Mesendoderm (in vitro differentiated cells): ENCODE data around the gene GDPD4.
A peak's percentile ranks its signal among the peaks of the same experiment; 100 is the strongest.

Experiments
- DNase-seq: peaks from one replicate; pipeline ENCODE4 v3.0.0; 2013
- H2AK5ac ChIP-seq: 2 replicates; pipeline ENCODE4 v1.6.1; 2013; ENCODE audit warnings: low read length, inconsistent platforms
- H2BK120ac ChIP-seq: 2 replicates; pipeline ENCODE4 v1.6.1; 2013; ENCODE audit warnings: low read depth, mild to moderate bottlenecking, low read length, moderate library complexity, mixed read lengths
- H2BK15ac ChIP-seq: replicated peaks from 2 replicates; pipeline ENCODE4 v1.6.1; 2013; ENCODE audit warnings: low read depth, mild to moderate bottlenecking, moderate library complexity
- H2BK5ac ChIP-seq: 2 replicates; pipeline ENCODE4 v1.6.1; 2013; ENCODE audit warnings: low read length, inconsistent platforms
- H3K18ac ChIP-seq: 2 replicates; pipeline ENCODE4 v1.6.1; 2013; ENCODE audit warnings: mild to moderate bottlenecking, low read length, mixed read lengths
- H3K23ac ChIP-seq: one replicate; pipeline ENCODE4 v1.6.1; 2013; ENCODE audit warnings: low read length
- H3K27ac ChIP-seq: 2 replicates; pipeline ENCODE4 v1.5.1; 2013; ENCODE audit warnings: low read depth, mild to moderate bottlenecking, inconsistent platforms, low read length, moderate library complexity
- H3K27me3 ChIP-seq: 2 replicates; pipeline ENCODE4 v1.6.1; 2013; ENCODE audit warnings: low read length, control low read depth, mild to moderate bottlenecking, inconsistent platforms; ENCODE audit not compliant: insufficient read depth, poor library complexity
- H3K36me3 ChIP-seq: 2 replicates; pipeline ENCODE4 v1.6.1; 2013; ENCODE audit warnings: low read length, inconsistent platforms; ENCODE audit not compliant: control insufficient read depth, insufficient read depth
- H3K4ac ChIP-seq: one replicate; pipeline ENCODE4 v1.6.1; 2013; ENCODE audit warnings: low read depth, mild to moderate bottlenecking, low read length, moderate library complexity
- H3K4me1 ChIP-seq: 2 replicates; pipeline ENCODE4 v1.6.1; 2013; ENCODE audit warnings: low read depth, low read length, inconsistent platforms; ENCODE audit not compliant: control insufficient read depth
- H3K4me2 ChIP-seq: 2 replicates; pipeline ENCODE4 v1.6.1; 2013; ENCODE audit warnings: low read length
- H3K4me3 ChIP-seq: 2 replicates; pipeline ENCODE4 v1.5.1; 2013; ENCODE audit warnings: mild to moderate bottlenecking, low read length
- H3K56ac ChIP-seq: one replicate; pipeline ENCODE4 v1.6.1; 2013; ENCODE audit warnings: low read length
- H3K79me1 ChIP-seq: 2 replicates; pipeline ENCODE4 v1.6.1; 2013; ENCODE audit warnings: low read length, inconsistent platforms
- H3K79me2 ChIP-seq: 2 replicates; pipeline ENCODE4 v1.6.1; 2013; ENCODE audit warnings: mild to moderate bottlenecking, low read length; ENCODE audit not compliant: control insufficient read depth, insufficient read depth
- H3K9ac ChIP-seq: 2 replicates; pipeline ENCODE4 v1.6.1; 2013; ENCODE audit warnings: low read length, inconsistent platforms
- H4K5ac ChIP-seq: one replicate; pipeline ENCODE4 v1.6.1; 2013; ENCODE audit warnings: low read length
- H4K8ac ChIP-seq: one replicate; pipeline ENCODE4 v1.6.1; 2013; ENCODE audit warnings: low read depth, mild to moderate bottlenecking, control low read depth, low read length, moderate library complexity
- WGBS: extraction: QIAGEN DNeasy Blood & Tissue Kit; methylation state at CpG from one replicate; pipeline ENCODE4 v1.1.7; 2013; ENCODE audit warnings: low lambda C conversion rate, missing lambda C conversion rate; ENCODE audit not compliant: insufficient coverage; ENCODE audit errors: extremely low coverage; 5-methylcytosine and 5-hydroxymethylcytosine counted together

Gene GDPD4

GRCh38 chr11:77198440-77198849 lies 103.0 kb downstream of the GDPD4 start:
- WGBS: no CpG with 5 or more reads among the region's 11 CpGs
- Histone ChIP-seq H3K79me1 (no peaks in the 10 kb centered on the region), H2AK5ac (no peak overlapping the region), H3K9ac (no peak overlapping the region), H4K8ac (no peak overlapping the region), H3K27me3 (no peaks in the 10 kb centered on the region), H3K4me2 (no peak overlapping the region), H3K23ac (no peak overlapping the region), H3K27ac (no peak overlapping the region), H2BK120ac (no peak overlapping the region), H3K4me3 (no peak overlapping the region), H3K4ac (no peak overlapping the region), H3K4me1 (no peaks in the 10 kb centered on the region), H3K18ac (no peak overlapping the region), H3K79me2 (no peaks in the 10 kb centered on the region), H4K5ac (no peak overlapping the region), H2BK5ac (no peak overlapping the region), H3K36me3 (no peaks in the 10 kb centered on the region), H2BK15ac (no peak overlapping the region), H3K56ac (peak overlapping the region; percentile 74)
- DNase-seq: peak; percentile 84

- Histone ChIP-seq H3K27ac (no peak overlapping the region), H3K36me3 (no peaks in the 10 kb centered on the region), H3K23ac (no peak overlapping the region), H2BK120ac (no peak overlapping the region), H2BK15ac (no peak overlapping the region), H3K79me1 (no peaks in the 10 kb centered on the region), H4K5ac (no peak overlapping the region), H3K4me3 (no peak overlapping the region), H3K4ac (no peak overlapping the region), H3K4me2 (no peak overlapping the region), H3K4me1 (no peaks in the 10 kb centered on the region), H2BK5ac (no peak overlapping the region), H3K79me2 (no peaks in the 10 kb centered on the region), H4K8ac (no peak overlapping the region), H3K9ac (no peak overlapping the region), H2AK5ac (no peak overlapping the region), H3K18ac (no peak overlapping the region), H3K27me3 (no peaks in the 10 kb centered on the region), H3K56ac (no peak overlapping the region)
- DNase-seq: no peak
- WGBS: no CpG with 5 or more reads among the region's 14 CpGs
Measured at GRCh38 chr11:77197626-77198320, 103.7 kb downstream of the GDPD4 start.

GRCh38 chr11:77196961-77197360 lies 104.5 kb downstream of the GDPD4 start:
- no peaks in the 10 kb centered on the region for H3K4me1 ChIP-seq
- no peak overlapping the region for H2BK5ac ChIP-seq
- no peaks in the 10 kb centered on the region for H3K27me3 ChIP-seq
- DNase-seq: no peak
- H3K56ac ChIP-seq: no peak overlapping the region
- H3K79me1 ChIP-seq: no peaks in the 10 kb centered on the region
- H3K36me3 ChIP-seq: no peaks in the 10 kb centered on the region
- H2BK120ac ChIP-seq: no peak overlapping the region
- H4K5ac ChIP-seq: no peak overlapping the region
- H2BK15ac ChIP-seq: no peak overlapping the region
- no peak overlapping the region for H3K4me2 ChIP-seq
- WGBS: no CpG with 5 or more reads among the region's 8 CpGs
- no peak overlapping the region for H2AK5ac ChIP-seq
- H3K4ac ChIP-seq: no peak overlapping the region
- no peak overlapping the region for H3K18ac ChIP-seq
- H4K8ac ChIP-seq: no peak overlapping the region
- no peak overlapping the region for H3K23ac ChIP-seq
- no peak overlapping the region for H3K27ac ChIP-seq
- H3K9ac ChIP-seq: no peak overlapping the region
- no peaks in the 10 kb centered on the region for H3K79me2 ChIP-seq
- no peak overlapping the region for H3K4me3 ChIP-seq

- Histone ChIP-seq H4K5ac (no peak overlapping the region), H2AK5ac (no peak overlapping the region), H3K79me1 (no peaks in the 10 kb centered on the region), H3K23ac (no peak overlapping the region), H3K4ac (no peak overlapping the region), H3K36me3 (no peaks in the 10 kb centered on the region), H2BK120ac (no peak overlapping the region), H3K79me2 (no peaks in the 10 kb centered on the region), H3K4me3 (no peak overlapping the region), H2BK5ac (no peak overlapping the region), H3K18ac (no peak overlapping the region), H3K27me3 (no peaks in the 10 kb centered on the region), H3K4me1 (no peaks in the 10 kb centered on the region), H4K8ac (no peak overlapping the region), H2BK15ac (no peak overlapping the region), H3K4me2 (no peak overlapping the region), H3K27ac (no peak overlapping the region), H3K9ac (no peak overlapping the region), H3K56ac (no peak overlapping the region)
- WGBS: no CpG with 5 or more reads among the region's 16 CpGs
- DNase-seq: no peak
Measured at GRCh38 chr11:77195071-77195755, 106.3 kb downstream of the GDPD4 start.

- H2BK120ac ChIP-seq: no peak overlapping the region
- no peak overlapping the region for H3K23ac ChIP-seq
- no peak overlapping the region for H3K56ac ChIP-seq
- no peak overlapping the region for H2AK5ac ChIP-seq
- no peak overlapping the region for H2BK15ac ChIP-seq
- no peak overlapping the region for H4K5ac ChIP-seq
- H3K4me2 ChIP-seq: no peak overlapping the region
- H3K4me3 ChIP-seq: no peak overlapping the region
- H3K4ac ChIP-seq: no peak overlapping the region
- H3K79me1 ChIP-seq: no peaks in the 10 kb centered on the region
- H3K79me2 ChIP-seq: no peaks in the 10 kb centered on the region
- H3K9ac ChIP-seq: no peak overlapping the region
- no peak overlapping the region for H3K18ac ChIP-seq
- DNase-seq: no peak
- no peaks in the 10 kb centered on the region for H3K4me1 ChIP-seq
- WGBS: no CpG with 5 or more reads among the region's 15 CpGs
- H3K36me3 ChIP-seq: no peaks in the 10 kb centered on the region
- no peaks in the 10 kb centered on the region for H3K27me3 ChIP-seq
- no peak overlapping the region for H4K8ac ChIP-seq
- H3K27ac ChIP-seq: no peak overlapping the region
- no peak overlapping the region for H2BK5ac ChIP-seq
Measured at GRCh38 chr11:77193911-77194830, 107.3 kb downstream of the GDPD4 start.
